ENCODE measurements around the gene CYS1. TPM values are rescaled to one million over a fixed set of nuclear protein-coding genes. Genes with fewer than 3 reads are reported as not detected.
A peak's percentile ranks its signal among the peaks of the same experiment; 100 is the strongest.

CYS1 gene
- 1 to 10 TPM in 1 of 2 experiments, under 1 TPM in 1; 0.50 to 1.1 TPM for total RNA-seq

- CTCF ChIA-PET = interaction anchor here (1.2 to 5.7 kb wide), 8 partner anchors 11 to 355 kb away, joined by 3 to 19 read pairs (median 6); no protein-coding TSS in a partner anchor
- ATAC-seq (peak; percentile 61), DNase-seq (no peak)
- Mint-ChIP-seq H3K36me3 (ENCODE audit: low read depth) (no peaks in the 10 kb centered on the region), H3K9me3 (ENCODE audit: insufficient read depth) (no peaks in the 10 kb centered on the region), H3K27ac (peak within 1 kb of the TSS; percentile 62), H3K4me3 (peak within 1 kb of the TSS; percentile 73), H3K27me3 (ENCODE audit: low read depth) (peaks cover 62% of the 10 kb centered on the region), H3K4me1 (ENCODE audit: low read depth) (peaks cover 27% of the 10 kb centered on the region)
- POLR2A ChIA-PET = interaction anchor here (1.5 to 2.2 kb wide), 2 partner anchors 44 to 46 kb away, joined by 6 to 8 read pairs; no protein-coding TSS in a partner anchor
Measured at GRCh38 chr2:10079870-10080535, at the start of gene CYS1. Gene CYS1 (minus strand): TSS chr2:10080411. CDS start chr2:10080223, 188 bp downstream.

GRCh38 chr2:10129490-10129889, 49.3 kb upstream of the CYS1 start:
- ChIA-PET CTCF (interaction anchor here (0.8 to 10.2 kb wide), 5 partner anchors 10 to 319 kb away, joined by 3 to 139 read pairs (median 4); partner anchors contain the start of gene ODC1), POLR2A (interaction anchor here (0.9 to 2.9 kb wide), 3 partner anchors 8 to 306 kb away, joined by 3 to 11 read pairs (median 4); no protein-coding TSS in a partner anchor)
- H3K36me3 Mint-ChIP-seq (ENCODE audit: low read depth) = peaks cover 85% of the 10 kb centered on the region
- no peaks in the 10 kb centered on the region for H3K9me3 Mint-ChIP-seq (ENCODE audit: insufficient read depth)
- no peaks in the 10 kb centered on the region for H3K27me3 Mint-ChIP-seq (ENCODE audit: low read depth)
- H3K27ac Mint-ChIP-seq = no peak overlapping the region
- peaks cover 73% of the 10 kb centered on the region for H3K4me1 Mint-ChIP-seq (ENCODE audit: low read depth)
- DNase-seq (no peak), ATAC-seq (no peak)
- H3K4me3 Mint-ChIP-seq = peak overlapping the region; percentile 66

- ATAC-seq (no peak), DNase-seq (no peak)
- ChIA-PET CTCF (interaction anchor here (0.8 to 10.2 kb wide), 7 partner anchors 9 to 537 kb away, joined by 3 to 139 read pairs (median 4); no protein-coding TSS in a partner anchor), POLR2A (interaction anchor here (0.6 to 2.9 kb wide), 4 partner anchors 11 to 508 kb away, joined by 3 to 11 read pairs (median 4); no protein-coding TSS in a partner anchor)
- Mint-ChIP-seq H3K36me3 (ENCODE audit: low read depth) (peaks cover 91% of the 10 kb centered on the region), H3K9me3 (ENCODE audit: insufficient read depth) (no peaks in the 10 kb centered on the region), H3K27ac (peak overlapping the region; percentile 39), H3K4me1 (ENCODE audit: low read depth) (peaks cover 74% of the 10 kb centered on the region), H3K4me3 (peak overlapping the region; percentile 66), H3K27me3 (ENCODE audit: low read depth) (no peaks in the 10 kb centered on the region)
Measured at GRCh38 chr2:10128420-10128819, 48.2 kb upstream of the CYS1 start.

- CTCF ChIA-PET = interaction anchor here (0.6 to 10.2 kb wide), 4 partner anchors 177 to 439 kb away, joined by 4 to 139 read pairs (median 48); partner anchors contain the start of gene HPCAL1
- Mint-ChIP-seq H3K4me1 (ENCODE audit: low read depth) (peaks cover 64% of the 10 kb centered on the region), H3K4me3 (peak overlapping the region; percentile 87), H3K27me3 (ENCODE audit: low read depth) (no peaks in the 10 kb centered on the region), H3K36me3 (ENCODE audit: low read depth) (peaks cover 86% of the 10 kb centered on the region), H3K9me3 (ENCODE audit: insufficient read depth) (no peaks in the 10 kb centered on the region), H3K27ac (peak overlapping the region; percentile 35)
- ATAC-seq = no peak
- POLR2A ChIA-PET = interaction anchor here (0.6 to 1.7 kb wide), 7 partner anchors 9 to 47 kb away, joined by 3 to 8 read pairs (median 3); partner anchors contain the start of gene CYS1
- no peak for DNase-seq
Measured at GRCh38 chr2:10126632-10127026, 46.4 kb upstream of the CYS1 start.

- peaks cover 61% of the 10 kb centered on the region for H3K4me1 Mint-ChIP-seq (ENCODE audit: low read depth)
- CTCF ChIA-PET = interaction anchor here (0.6 to 10.2 kb wide), 8 partner anchors 29 to 440 kb away, joined by 3 to 139 read pairs (median 14); partner anchors contain the start of gene HPCAL1
- H3K27me3 Mint-ChIP-seq (ENCODE audit: low read depth) = no peaks in the 10 kb centered on the region
Measured at GRCh38 chr2:10125842-10126631, 45.8 kb upstream of the CYS1 start.

GRCh38 chr2:10124538-10125045, 44.4 kb upstream of the CYS1 start:
- Mint-ChIP-seq H3K27ac (peak overlapping the region; percentile 93), H3K4me1 (ENCODE audit: low read depth) (peaks cover 55% of the 10 kb centered on the region), H3K9me3 (ENCODE audit: insufficient read depth) (no peaks in the 10 kb centered on the region), H3K27me3 (ENCODE audit: low read depth) (no peaks in the 10 kb centered on the region), H3K4me3 (peak overlapping the region; percentile 87), H3K36me3 (ENCODE audit: low read depth) (peaks cover 81% of the 10 kb centered on the region)
- DNase-seq (peak; percentile 74), ATAC-seq (no peak)
- CTCF ChIA-PET = interaction anchor here (0.9 to 10.2 kb wide), 14 partner anchors 10 to 324 kb away, joined by 3 to 139 read pairs (median 6); partner anchors contain the start of genes HPCAL1 and ODC1
- POLR2A ChIA-PET = interaction anchor here (0.6 to 3.1 kb wide), 10 partner anchors 9 to 530 kb away, joined by 3 to 13 read pairs (median 4); no protein-coding TSS in a partner anchor

More at GRCh38 chr2:10125842-10126631, 45.8 kb upstream of the CYS1 start:
- DNase-seq (no peak), ATAC-seq (no peak)
- Mint-ChIP-seq H3K9me3 (ENCODE audit: insufficient read depth) (no peaks in the 10 kb centered on the region), H3K27ac (peak overlapping the region; percentile 93), H3K36me3 (ENCODE audit: low read depth) (peaks cover 86% of the 10 kb centered on the region), H3K4me3 (peak overlapping the region; percentile 87)
- POLR2A ChIA-PET = interaction anchor here (0.6 to 1.9 kb wide), 11 partner anchors 8 to 289 kb away, joined by 3 to 12 read pairs (median 5); partner anchors contain the start of gene CYS1

GRCh38 chr2:10123281-10123680, 43.1 kb upstream of the CYS1 start:
- Mint-ChIP-seq H3K4me3 (peak overlapping the region; percentile 87), H3K9me3 (ENCODE audit: insufficient read depth) (no peaks in the 10 kb centered on the region), H3K4me1 (ENCODE audit: low read depth) (peaks cover 55% of the 10 kb centered on the region), H3K27me3 (ENCODE audit: low read depth) (no peaks in the 10 kb centered on the region), H3K36me3 (ENCODE audit: low read depth) (peaks cover 69% of the 10 kb centered on the region), H3K27ac (peak overlapping the region; percentile 93)
- POLR2A ChIA-PET = interaction anchor here (0.6 to 3.1 kb wide), 7 partner anchors 9 to 700 kb away, joined by 3 to 13 read pairs (median 5); partner anchors contain the start of genes CPSF3, ITGB1BP1 and ODC1
- DNase-seq (no peak), ATAC-seq (no peak)
- CTCF ChIA-PET = interaction anchor here (2.2 to 10.2 kb wide), 6 partner anchors 16 to 312 kb away, joined by 7 to 139 read pairs (median 32); partner anchors contain the start of gene HPCAL1

GRCh38 chr2:10122500-10123280, 42.5 kb upstream of the CYS1 start, which contains the start of gene RRM2:
Gene RRM2 (plus strand): TSS chr2:10122739. CDS start chr2:10122799, 60 bp downstream.
- CTCF ChIA-PET = interaction anchor here (0.6 to 10.2 kb wide), 6 partner anchors 17 to 312 kb away, joined by 3 to 139 read pairs (median 32); partner anchors contain the start of gene HPCAL1
- Mint-ChIP-seq H3K36me3 (ENCODE audit: low read depth) (peaks cover 63% of the 10 kb centered on the region), H3K9me3 (ENCODE audit: insufficient read depth) (no peaks in the 10 kb centered on the region), H3K4me1 (ENCODE audit: low read depth) (peaks cover 55% of the 10 kb centered on the region), H3K4me3 (peak within 1 kb of the TSS; percentile 98), H3K27ac (peak within 1 kb of the TSS; percentile 99), H3K27me3 (ENCODE audit: low read depth) (no peaks in the 10 kb centered on the region)
- ATAC-seq = peak; percentile 81
- POLR2A ChIA-PET = interaction anchor here (0.6 to 3.1 kb wide), 6 partner anchors 10 to 699 kb away, joined by 3 to 13 read pairs (median 6); partner anchors contain the start of genes CPSF3, ITGB1BP1 and ODC1
- peak; percentile 98 for DNase-seq

- Mint-ChIP-seq H3K27ac (peak overlapping the region; percentile 99), H3K4me1 (ENCODE audit: low read depth) (peaks cover 44% of the 10 kb centered on the region), H3K9me3 (ENCODE audit: insufficient read depth) (no peaks in the 10 kb centered on the region), H3K27me3 (ENCODE audit: low read depth) (no peaks in the 10 kb centered on the region), H3K36me3 (ENCODE audit: low read depth) (peaks cover 47% of the 10 kb centered on the region), H3K4me3 (peak overlapping the region; percentile 98)
- ChIA-PET POLR2A (interaction anchor here (0.6 to 1.3 kb wide), 8 partner anchors 9 to 327 kb away, joined by 3 to 5 read pairs (median 4); no protein-coding TSS in a partner anchor), CTCF (interaction anchor here (1.1 to 6.3 kb wide), 4 partner anchors 24 to 314 kb away, joined by 3 to 94 read pairs (median 20); no protein-coding TSS in a partner anchor)
- DNase-seq (no peak), ATAC-seq (no peak)
Measured at GRCh38 chr2:10120877-10121574, 40.8 kb upstream of the CYS1 start.
